NCI-H2029 (cell line): Measurements from ENCODE around the gene CACNA1C.
"Not testable (repeated sequence)": the region's sequence is repeated elsewhere in the genome, so short reads cannot be mapped to it uniquely, and the experiment has no call there.

ENCODE experiments used
- DNase-seq: peaks from one replicate; lab custom pipeline; 2025; lab: John Stamatoyannopoulos, UW

CACNA1C gene

GRCh38 chr12:2112401-2112800 lies 59.6 kb downstream of the CACNA1C start:
- DNase-seq, result no peak

GRCh38 chr12:2113119-2113912 lies 60.5 kb downstream of the CACNA1C start:
- no peak for DNase-seq

- no peak for DNase-seq
These were observed 61.3 kb downstream of the CACNA1C start for GRCh38 chr12:2114071-2114470.

GRCh38 chr12:2115101-2115845 lies 62.5 kb downstream of the CACNA1C start:
- no peak for DNase-seq

- DNase-seq, result no peak
These were observed 64.8 kb downstream of the CACNA1C start for GRCh38 chr12:2117541-2117940.

GRCh38 chr12:2118061-2118460 lies 65.3 kb downstream of the CACNA1C start:
- no peak for DNase-seq

GRCh38 chr12:2118481-2119255 lies 65.9 kb downstream of the CACNA1C start:
- no peak for DNase-seq

GRCh38 chr12:2119266-2119665 lies 66.5 kb downstream of the CACNA1C start:
- DNase-seq, result no peak

GRCh38 chr12:2120982-2121758 lies 68.4 kb downstream of the CACNA1C start:
- DNase-seq, result no peak

GRCh38 chr12:2124466-2125023 lies 71.8 kb downstream of the CACNA1C start:
- no peak for DNase-seq

- no peak for DNase-seq
These were observed 73.1 kb downstream of the CACNA1C start for GRCh38 chr12:2125651-2126522.

GRCh38 chr12:2126676-2127406 lies 74.1 kb downstream of the CACNA1C start:
- DNase-seq, result no peak

GRCh38 chr12:2129076-2129475 lies 76.3 kb downstream of the CACNA1C start:
- DNase-seq, result no peak

- DNase-seq, result not testable (repeated sequence)
These were observed 83.1 kb downstream of the CACNA1C start for GRCh38 chr12:2135661-2136418.

- DNase-seq, result no peak
These were observed 84.1 kb downstream of the CACNA1C start for GRCh38 chr12:2136901-2137300.

GRCh38 chr12:2137711-2138110 lies 84.9 kb downstream of the CACNA1C start:
- DNase-seq, result no peak

- no peak for DNase-seq
These were observed 85.5 kb downstream of the CACNA1C start for GRCh38 chr12:2138294-2138693.

- no peak for DNase-seq
These were observed 86.1 kb downstream of the CACNA1C start for GRCh38 chr12:2138871-2139308.

GRCh38 chr12:2139651-2140050 lies 86.9 kb downstream of the CACNA1C start:
- no peak for DNase-seq
